ENCODE measurements around the gene ARHGEF1.

The ARHGEF1 gene

GRCh38 chr19:41859213-41859617 lies 23.8 kb upstream of the ARHGEF1 start:
- no peak for TF ChIP-seq CTCF (IDR thresholded peaks at IDR 0.05; ENCODE audit: extremely low read depth, missing control alignments)
- no peak for DNase-seq (ENCODE audit: low spot score)

- DNase-seq (ENCODE audit: low spot score), result peak; percentile 97
- TF ChIP-seq CTCF (IDR thresholded peaks at IDR 0.05; ENCODE audit: extremely low read depth, missing control alignments), result no peak
These were observed 23.2 kb upstream of the ARHGEF1 start, which contains the start of gene RPS19 for GRCh38 chr19:41859618-41860418. Gene RPS19, plus strand, starts transcription at chr19:41860255. Its CDS starts 520 bp downstream, at chr19:41860775.

GRCh38 chr19:41860419-41861115 lies 22.4 kb upstream of the ARHGEF1 start:
- no peak for TF ChIP-seq CTCF (IDR thresholded peaks at IDR 0.05; ENCODE audit: extremely low read depth, missing control alignments)
- DNase-seq (ENCODE audit: low spot score), result no peak

GRCh38 chr19:41861116-41861768 lies 21.7 kb upstream of the ARHGEF1 start:
- no peak for DNase-seq (ENCODE audit: low spot score)
- TF ChIP-seq CTCF (IDR thresholded peaks at IDR 0.05; ENCODE audit: extremely low read depth, missing control alignments), result no peak

- no peak for TF ChIP-seq CTCF (IDR thresholded peaks at IDR 0.05; ENCODE audit: extremely low read depth, missing control alignments)
- no peak for DNase-seq (ENCODE audit: low spot score)
These were observed 21.1 kb upstream of the ARHGEF1 start for GRCh38 chr19:41861846-41862245.

- TF ChIP-seq CTCF (IDR thresholded peaks at IDR 0.05; ENCODE audit: extremely low read depth, missing control alignments), result no peak
- no peak for DNase-seq (ENCODE audit: low spot score)
These were observed 20.5 kb upstream of the ARHGEF1 start for GRCh38 chr19:41862445-41862986.
